CD4-positive, CD25-positive, alpha-beta regulatory T cell (primary cell): ENCODE results near the gene TFAP2C. TPM values are rescaled to one million over a fixed set of nuclear protein-coding genes. Genes with fewer than 3 reads are reported as not detected.

ENCODE experiments used
- ATAC-seq, 2 donors: fragments of 150-1000 bp; cut with Tn5 transposase; one replicate each; pipeline ENCODE4 v1.10.0; 2021; ENCODE audit warnings: low read depth in 2 of 2, moderate number of reproducible peaks in 2 of 2, moderate library complexity in 1 of 2
- DNase-seq, 3 donors: peaks; one replicate each; pipeline versions ENCODE4 v3.0.0 to v3.0.0-alpha.2; 2012 to 2022; ENCODE audit warnings: mixed read lengths in 1 of 3
- H3K27ac ChIP-seq: one replicate; pipeline ENCODE4 v1.7.0; 2013; ENCODE audit warnings: mild to moderate bottlenecking, low read length; ENCODE audit not compliant: insufficient read depth, poor library complexity, severe bottlenecking
- H3K27me3 ChIP-seq: one replicate; pipeline ENCODE4 v1.7.0; 2013; ENCODE audit warnings: low read length; ENCODE audit not compliant: control insufficient read depth, insufficient read depth
- H3K36me3 ChIP-seq: one replicate; pipeline ENCODE4 v1.7.0; 2013; ENCODE audit warnings: mild to moderate bottlenecking, low read length, moderate library complexity; ENCODE audit not compliant: control insufficient read depth, insufficient read depth
- H3K4me1 ChIP-seq: 2 replicates; pipeline ENCODE4 v1.7.0; 2013; ENCODE audit warnings: mild to moderate bottlenecking, low read length; ENCODE audit not compliant: insufficient read depth, control insufficient read depth, poor library complexity, severe bottlenecking
- H3K4me3 ChIP-seq: one replicate; pipeline ENCODE4 v1.7.0; 2013; ENCODE audit warnings: low read depth, mild to moderate bottlenecking, low read length, moderate library complexity
- H3K9me3 ChIP-seq, 2 experiments: 1 replicate in 1 of 2; 2 replicates in 1 of 2; pipeline ENCODE4 v1.7.0; 2013; ENCODE audit warnings: low read length in 2 of 2, mild to moderate bottlenecking in 1 of 2, moderate library complexity in 1 of 2; ENCODE audit not compliant: control insufficient read depth in 2 of 2
- H3K27ac Mint-ChIP-seq, 3 donors: one replicate each; pipeline ENCODE4 v1.8.0; 2020 to 2022; ENCODE audit warnings: mild to moderate bottlenecking in 3 of 3, mixed read lengths in 3 of 3, moderate library complexity in 2 of 3
- H3K27me3 Mint-ChIP-seq: one replicate; pipeline ENCODE4 v1.8.0; 2022; ENCODE audit warnings: mild to moderate bottlenecking, mixed read lengths
- H3K36me3 Mint-ChIP-seq: one replicate; pipeline ENCODE4 v1.8.0; 2020; ENCODE audit warnings: mixed read lengths
- H3K4me1 Mint-ChIP-seq, 4 donors: one replicate each; pipeline ENCODE4 v1.8.0; 2020 to 2022; ENCODE audit warnings: mixed read lengths in 4 of 4, mild to moderate bottlenecking in 1 of 4
- H3K4me3 Mint-ChIP-seq, 4 donors: one replicate each; pipeline ENCODE4 v1.8.0; 2020 to 2022; ENCODE audit warnings: mild to moderate bottlenecking in 4 of 4, mixed read lengths in 4 of 4, moderate library complexity in 3 of 4
- H3K9me3 Mint-ChIP-seq, 7 donors: one replicate each; pipeline ENCODE4 v1.8.0; 2020 to 2022; ENCODE audit warnings: mixed read lengths in 7 of 7, mild to moderate bottlenecking in 3 of 7, moderate library complexity in 2 of 7
- polyA plus RNA-seq, 4 donors: library from polyadenylated mRNA; unstranded; fragments of 300-500 nt; fragmentation: Illumina TruSeq; gene quantifications; one replicate each; pipeline ENCODE4 v1.2.3, GENCODE V29; 2021
- total RNA-seq: library from RNA; stranded (reverse); gene quantifications from one replicate; pipeline ENCODE4 v1.2.3, GENCODE V29; 2022

The TFAP2C gene
- total and polyA plus RNA-seq, 5 donors from 2014 or later = not detected

- Histone ChIP-seq H3K4me1 (no peaks in the 10 kb centered on the region), H3K27me3 (no peaks in the 10 kb centered on the region), H3K36me3 (no peaks in the 10 kb centered on the region), H3K27ac (no peak overlapping the region), H3K4me3 (no peak overlapping the region), H3K9me3 (no peaks in the 10 kb centered on the region)
- Mint-ChIP-seq H3K27ac (no peak overlapping the region), H3K4me1 (peaks cover 0 to 3% (median 0%) of the 10 kb centered on the region in 4 donors), H3K36me3 (no peaks in the 10 kb centered on the region), H3K27me3 (no peaks in the 10 kb centered on the region), H3K4me3 (no peak overlapping the region), H3K9me3 (peaks cover 0 to 3% (median 0%) of the 10 kb centered on the region in 7 donors)
- DNase-seq = no peak
- ATAC-seq = no peak
These were observed 58.0 kb downstream of the TFAP2C start for GRCh38 chr20:56687061-56687460.

DNA sequence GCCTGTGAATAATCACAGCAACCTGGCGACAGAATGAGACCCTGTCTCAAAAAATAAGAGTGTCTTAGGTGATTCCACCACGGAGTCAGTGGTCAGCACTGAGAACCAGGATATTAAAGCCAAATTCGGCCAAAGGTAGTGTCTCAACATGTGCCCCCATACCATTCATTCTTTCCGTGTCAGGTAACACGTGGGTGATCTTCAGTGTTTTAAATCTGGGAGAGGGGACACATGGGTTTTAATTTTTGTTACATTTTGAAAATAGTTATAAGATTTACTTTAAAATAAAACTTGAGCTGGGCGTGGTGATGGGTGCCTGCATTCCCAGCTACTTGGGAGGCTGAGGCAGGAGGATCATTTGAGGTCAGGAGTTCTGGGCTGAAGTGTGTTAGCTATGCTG, 59.0 kb downstream of the TFAP2C start:
- H3K4me3 ChIP-seq = no peak overlapping the region
- H3K36me3 Mint-ChIP-seq = no peaks in the 10 kb centered on the region
- peaks cover 0 to 3% (median 0%) of the 10 kb centered on the region in 4 donors for H3K4me1 Mint-ChIP-seq
- H3K9me3 ChIP-seq = no peaks in the 10 kb centered on the region
- no peak for DNase-seq
- H3K27me3 ChIP-seq = no peaks in the 10 kb centered on the region
- H3K36me3 ChIP-seq = no peaks in the 10 kb centered on the region
- H3K27ac ChIP-seq = no peak overlapping the region
- H3K4me1 ChIP-seq = no peaks in the 10 kb centered on the region
- ATAC-seq = no peak
- H3K27me3 Mint-ChIP-seq = no peaks in the 10 kb centered on the region
- H3K27ac Mint-ChIP-seq = no peak overlapping the region
- no peak overlapping the region for H3K4me3 Mint-ChIP-seq
- peaks cover 0 to 2% (median 0%) of the 10 kb centered on the region in 7 donors for H3K9me3 Mint-ChIP-seq

Other genes starting within 250 kb of the TFAP2C start
- 3.6 TPM for gene AURKA, start 237.1 kb upstream of the TFAP2C start, total RNA-seq
- gene AURKA, start 237.1 kb upstream of the TFAP2C start, polyA plus RNA-seq = 1 to 10 TPM; 2.1 to 4.2 (median 3.5) TPM
- 24.5 TPM for gene CSTF1, start 236.7 kb upstream of the TFAP2C start, total RNA-seq
- gene CSTF1, start 236.7 kb upstream of the TFAP2C start, polyA plus RNA-seq = 10 to 100 TPM; 48.8 to 61.7 (median 56.4) TPM
- 9.8 TPM for gene CASS4, start 217.0 kb upstream of the TFAP2C start, total RNA-seq
- gene CASS4, start 217.0 kb upstream of the TFAP2C start, polyA plus RNA-seq = 1 to 10 TPM in 3 of 4 donors, under 1 TPM in 1; 0.96 to 4.0 (median 2.9) TPM
- gene RTF2, start 160.7 kb upstream of the TFAP2C start, total RNA-seq = 74.3 TPM
- gene RTF2, start 160.7 kb upstream of the TFAP2C start, polyA plus RNA-seq = 100 to 1,000 TPM; 110 to 133 (median 123) TPM
- 6.1 TPM for gene FAM209A, start 104.6 kb upstream of the TFAP2C start, total RNA-seq
- 1 to 10 TPM in 1 of 4 donors, under 1 TPM in 3; 0.43 to 1.1 (median 0.58) TPM for gene FAM209A, start 104.6 kb upstream of the TFAP2C start, polyA plus RNA-seq
- 1.3 TPM for gene FAM209B, start 96.1 kb upstream of the TFAP2C start, total RNA-seq
- gene FAM209B, start 96.1 kb upstream of the TFAP2C start, polyA plus RNA-seq = under 1 TPM in 1 of 4 donors, not detected in 3; 0.96 TPM